Tibial nerve (tissue), 4 donors: Measurements from ENCODE around the gene ZGPAT.

Source experiments
- CTCF ChIP-seq, 5 experiments: fragments of 200-600 bp in 3 of 5; fragments of 450-650 bp in 2 of 5; sonication (generic) in 3 of 5; IDR thresholded peaks; one replicate each; pipeline ENCODE4 v1.5.1; 2016 to 2019; ENCODE audit warnings: antibody characterized with exemption in 5 of 5, mild to moderate bottlenecking in 3 of 5, moderate library complexity in 2 of 5
- EP300 ChIP-seq, 2 donors: sonication (generic); formaldehyde crosslinking; IDR thresholded peaks; one replicate each; pipeline ENCODE4 v1.6.1; 2017; ENCODE audit warnings: antibody characterized with exemption in 2 of 2, mild to moderate bottlenecking in 1 of 2
- POLR2A ChIP-seq, 2 donors: fragments of 450-650 bp; IDR thresholded peaks; one replicate each; pipeline ENCODE4 v1.6.1; 2017; ENCODE audit warnings: antibody characterized with exemption in 2 of 2, mild to moderate bottlenecking in 2 of 2, moderate library complexity in 2 of 2

- TF ChIP-seq POLR2A (IDR thresholded peaks at IDR 0.05) (no peak), CTCF (IDR thresholded peaks at IDR 0.05) (no peak), EP300 (IDR thresholded peaks at IDR 0.05) (no peak)
Observed at GRCh38 chr20:63667858-63668257, 40.0 kb upstream of the ZGPAT start.
